Panc1 (cell line): ENCODE data around the gene TMEM126B. TPM values are rescaled to one million over a fixed set of nuclear protein-coding genes. Genes with fewer than 3 reads are reported as not detected.
A peak's percentile ranks its signal among the peaks of the same experiment; 100 is the strongest.

Source experiments
- ATAC-seq: fragments of 200-7000 bp; cut with Tn5 transposase; 2 replicates; pipeline ENCODE4 v1.9.1; 2020; ENCODE audit warnings: mild to moderate bottlenecking, moderate library complexity
- Bru-seq: library from RNA; stranded (reverse); fragments of 400-500 nt; gene quantifications from one replicate; lab custom pipeline; 2021; lab: Mats Ljungman, UMichigan
- BruChase-seq, 2 experiments: library from RNA; stranded (reverse); fragments of 400-500 nt; gene quantifications; one replicate each; lab custom pipeline; 2021; lab: Mats Ljungman, UMichigan
- BruUV-seq: library from RNA; stranded (reverse); fragments of 400-500 nt; replicated peaks from 2 replicates; lab custom pipeline; 2021; lab: Mats Ljungman, UMichigan
- CTCF ChIA-PET: fragments of 300-600 bp; sonication (Branson Sonifier 250); formaldehyde crosslinking; loops from one replicate; lab custom pipeline; 2022; ENCODE audit warnings: antibody characterized with exemption; lab: Charles Lee
- POLR2A ChIA-PET: fragments of 300-600 bp; sonication (Branson Sonifier 250); formaldehyde crosslinking; loops from one replicate; lab custom pipeline; 2022; ENCODE audit warnings: antibody characterized with exemption; lab: Charles Lee
- DNase-seq: peaks from one replicate; pipeline ENCODE4 v3.0.0-alpha.2; 2010; ENCODE audit warnings: low read depth, low spot score
- H3K27ac ChIP-seq: 2 replicates; pipeline ENCODE4 v1.5.1; 2011; ENCODE audit warnings: mild to moderate bottlenecking, low read length, inconsistent platforms
- H3K27me3 ChIP-seq: fragments of 200-500 bp; sonication (Bioruptor generic); 2 replicates; pipeline ENCODE4 v1.6.0; 2014; ENCODE audit warnings: low read length, inconsistent platforms; ENCODE audit not compliant: control insufficient read depth, insufficient read depth
- H3K36me3 ChIP-seq: fragments of 200-500 bp; sonication (Bioruptor generic); 2 replicates; pipeline ENCODE4 v1.5.1; 2014; ENCODE audit warnings: inconsistent platforms, mild to moderate bottlenecking, low read length, moderate library complexity; ENCODE audit not compliant: control insufficient read depth, insufficient read depth
- H3K4me1 ChIP-seq: 2 replicates; pipeline ENCODE4 v1.5.1; 2011; ENCODE audit warnings: inconsistent platforms, mild to moderate bottlenecking, low read length, moderate library complexity; ENCODE audit not compliant: control insufficient read depth, insufficient read depth
- H3K4me3 ChIP-seq, 2 experiments: 2 replicates each; pipeline ENCODE4 v1.5.1; 2011 to 2012; ENCODE audit warnings: low read depth in 2 of 2, low read length in 2 of 2, mild to moderate bottlenecking in 2 of 2, inconsistent platforms in 1 of 2, moderate library complexity in 1 of 2
- H3K9me3 ChIP-seq: fragments of 200-500 bp; sonication (Bioruptor generic); 2 replicates; pipeline ENCODE4 v1.5.1; 2014; ENCODE audit warnings: low read depth, mild to moderate bottlenecking, inconsistent platforms, low read length, moderate library complexity; ENCODE audit not compliant: control insufficient read depth, insufficient read depth
- POLR2AphosphoS5 ChIP-seq: IDR thresholded peaks from 2 replicates; pipeline ENCODE4 v1.6.1; 2012; ENCODE audit warnings: mild to moderate bottlenecking, low read depth, low read length, moderate library complexity
- SIN3A ChIP-seq: IDR thresholded peaks from 2 replicates; pipeline ENCODE4 v1.6.1; 2012; ENCODE audit warnings: low read depth, mild to moderate bottlenecking, low read length, moderate library complexity, borderline replicate concordance; ENCODE audit not compliant: insufficient read depth
- TCF7L2 ChIP-seq: IDR thresholded peaks from 2 replicates; pipeline ENCODE4 v1.6.1; 2011; ENCODE audit warnings: mild to moderate bottlenecking, low read depth, low read length, inconsistent platforms
- in situ Hi-C: cut with HindIII; loops from 2 replicates; pipeline ENCODE4 v1.10.0; 2016; ENCODE audit warnings: low sequenced_read_pairs, low pct_unique_long_range_greater_than_20kb
- intact Hi-C: fragments of 100-400 bp; cut with micrococcal nuclease; formaldehyde crosslinking; loops from one replicate; pipeline ENCODE4 v1.10.0; 2022; ENCODE audit not compliant: unreplicated experiment
- long read RNA-seq: library from polyadenylated mRNA; unstranded; transcript quantifications from one replicate; pipeline ENCODE4 v2.0.0, GENCODE V29; 2021; ENCODE audit not compliant: unreplicated experiment
- polyA plus RNA-seq: library from polyadenylated mRNA; unstranded; fragments of >200 nt; gene quantifications from one replicate; pipeline ENCODE4 v1.2.1, GENCODE V29; 2012; ENCODE audit warnings: missing spikeins; ENCODE audit not compliant: insufficient read length
- total RNA-seq: library from RNA; stranded (reverse); gene quantifications from one replicate; pipeline ENCODE4 v1.2.1, GENCODE V29; 2021; ENCODE audit not compliant: unreplicated experiment
- TF ChIP-seq, protein P1 (sequence below), 2 experiments: IDR thresholded peaks; 2 replicates each; pipeline ENCODE4 v1.6.1; 2011 to 2012; ENCODE audit warnings: low read depth in 2 of 2, control low read depth in 1 of 2, low read length in 1 of 2, mild to moderate bottlenecking in 1 of 2, moderate library complexity in 1 of 2; ENCODE audit not compliant: insufficient read depth in 1 of 2
- TF ChIP-seq, protein P2 (sequence below): fragments of 450-650 bp; IDR thresholded peaks from 2 replicates; pipeline ENCODE4 v1.5.1; 2017; ENCODE audit warnings: mild to moderate bottlenecking

Gene TMEM126B
- total RNA-seq: 106 TPM
- 52.7 TPM for polyA plus RNA-seq
- Bru-seq, nascent RNA: percentile 96 among the genes with signal in this experiment
- BruChase-seq, experiment 1, labeled RNA remaining after a 2-hour chase: percentile 95 among the genes with signal in this experiment
- BruChase-seq, experiment 2, labeled RNA remaining after a 6-hour chase: percentile 94 among the genes with signal in this experiment
- long read RNA-seq, transcript TMEM126B-202 (6 exons, 1,210 nt): minor isoform, 22 of 77 reads
- long read RNA-seq, transcript TMEM126B-201 (5 exons, 989 nt): major isoform, 31 of 77 reads
- long read RNA-seq, transcript TMEM126B-204 (4 exons, 1,388 nt): minor isoform, 6 of 77 reads
- long read RNA-seq, partial matches to known transcripts: 9 of 77 reads
- long read RNA-seq, other reads (novel, unspliced or antisense): 7 of 77 reads

DNA sequence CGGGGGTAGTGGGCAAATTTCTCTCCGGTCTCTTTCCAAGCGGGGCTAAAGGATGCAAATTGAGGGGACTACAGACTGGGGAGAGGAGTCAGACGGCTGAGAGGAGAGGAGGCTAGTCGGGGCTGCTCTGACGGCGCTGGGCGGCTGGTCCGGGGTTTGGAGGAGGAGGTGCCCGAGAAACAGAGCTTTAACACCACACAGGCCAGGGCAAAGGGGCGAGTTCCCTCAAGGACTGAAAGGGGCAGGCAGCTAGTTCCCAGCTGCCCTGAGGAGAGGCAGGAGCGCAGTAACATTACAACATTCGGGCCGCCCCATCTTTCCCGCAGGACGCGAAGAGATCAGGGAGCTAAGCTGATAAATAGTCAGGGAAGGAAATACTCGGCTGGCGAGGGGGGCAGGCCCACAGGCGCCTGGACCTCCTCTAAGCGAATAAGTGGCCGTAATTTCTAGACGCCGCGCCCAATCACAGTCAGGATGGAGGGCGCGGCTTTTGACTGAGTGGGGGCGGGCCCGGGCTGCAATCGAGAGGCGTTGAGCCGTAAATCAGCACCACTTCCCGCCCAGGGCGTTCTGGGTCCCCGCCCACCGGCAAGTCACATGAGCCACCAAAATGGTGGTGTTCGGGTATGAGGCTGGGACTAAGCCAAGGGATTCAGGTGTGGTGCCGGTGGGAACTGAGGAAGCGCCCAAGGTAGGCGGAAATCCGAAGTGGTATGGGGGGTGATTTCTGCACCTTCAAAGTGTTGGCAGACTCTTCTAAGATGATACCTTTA is at the start of gene TMEM126B:
TSS of gene TMEM126B (plus strand) at position 596 of the 773 bp plus-strand sequence. CDS start at position 611, 15 bp downstream.
- intact Hi-C loops (loop anchor here (5.0 kb wide), 2 partner anchors 34 to 49 kb away; no protein-coding TSS in a partner anchor), in situ Hi-C loops (no loop called here)
- no TSS peak for BruUV-seq
- Histone ChIP-seq H3K27ac (peak within 1 kb of the TSS; percentile 96), H3K36me3 (peaks cover 5% of the 10 kb centered on the region), H3K9me3 (no peaks in the 10 kb centered on the region), H3K27me3 (no peaks in the 10 kb centered on the region), H3K4me3 (peak within 1 kb of the TSS; percentile 88 to 98), H3K4me1 (peaks cover 34% of the 10 kb centered on the region)
- POLR2A ChIA-PET: interaction anchor here (1.1 kb wide), 1 partner anchor 20 kb away, joined by 3 read pairs; the partner anchor contains the start of gene TMEM126A
- CTCF ChIA-PET: interaction anchor here (0.6 kb wide), 1 partner anchor 37 kb away, joined by 3 read pairs; the partner anchor contains the start of gene CREBZF
- DNase-seq (peak; percentile 90), ATAC-seq (peak; percentile 99)
- peak; percentile 82 for TF ChIP-seq SIN3A
- TF ChIP-seq, protein P1, sequence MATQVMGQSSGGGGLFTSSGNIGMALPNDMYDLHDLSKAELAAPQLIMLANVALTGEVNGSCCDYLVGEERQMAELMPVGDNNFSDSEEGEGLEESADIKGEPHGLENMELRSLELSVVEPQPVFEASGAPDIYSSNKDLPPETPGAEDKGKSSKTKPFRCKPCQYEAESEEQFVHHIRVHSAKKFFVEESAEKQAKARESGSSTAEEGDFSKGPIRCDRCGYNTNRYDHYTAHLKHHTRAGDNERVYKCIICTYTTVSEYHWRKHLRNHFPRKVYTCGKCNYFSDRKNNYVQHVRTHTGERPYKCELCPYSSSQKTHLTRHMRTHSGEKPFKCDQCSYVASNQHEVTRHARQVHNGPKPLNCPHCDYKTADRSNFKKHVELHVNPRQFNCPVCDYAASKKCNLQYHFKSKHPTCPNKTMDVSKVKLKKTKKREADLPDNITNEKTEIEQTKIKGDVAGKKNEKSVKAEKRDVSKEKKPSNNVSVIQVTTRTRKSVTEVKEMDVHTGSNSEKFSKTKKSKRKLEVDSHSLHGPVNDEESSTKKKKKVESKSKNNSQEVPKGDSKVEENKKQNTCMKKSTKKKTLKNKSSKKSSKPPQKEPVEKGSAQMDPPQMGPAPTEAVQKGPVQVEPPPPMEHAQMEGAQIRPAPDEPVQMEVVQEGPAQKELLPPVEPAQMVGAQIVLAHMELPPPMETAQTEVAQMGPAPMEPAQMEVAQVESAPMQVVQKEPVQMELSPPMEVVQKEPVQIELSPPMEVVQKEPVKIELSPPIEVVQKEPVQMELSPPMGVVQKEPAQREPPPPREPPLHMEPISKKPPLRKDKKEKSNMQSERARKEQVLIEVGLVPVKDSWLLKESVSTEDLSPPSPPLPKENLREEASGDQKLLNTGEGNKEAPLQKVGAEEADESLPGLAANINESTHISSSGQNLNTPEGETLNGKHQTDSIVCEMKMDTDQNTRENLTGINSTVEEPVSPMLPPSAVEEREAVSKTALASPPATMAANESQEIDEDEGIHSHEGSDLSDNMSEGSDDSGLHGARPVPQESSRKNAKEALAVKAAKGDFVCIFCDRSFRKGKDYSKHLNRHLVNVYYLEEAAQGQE (IDR thresholded peaks at IDR 0.05; ENCODE audit: insufficient read depth in 1 of 2, low read depth in 2 of 2, low read length in 1 of 2): no peak
- TF ChIP-seq, protein P2, sequence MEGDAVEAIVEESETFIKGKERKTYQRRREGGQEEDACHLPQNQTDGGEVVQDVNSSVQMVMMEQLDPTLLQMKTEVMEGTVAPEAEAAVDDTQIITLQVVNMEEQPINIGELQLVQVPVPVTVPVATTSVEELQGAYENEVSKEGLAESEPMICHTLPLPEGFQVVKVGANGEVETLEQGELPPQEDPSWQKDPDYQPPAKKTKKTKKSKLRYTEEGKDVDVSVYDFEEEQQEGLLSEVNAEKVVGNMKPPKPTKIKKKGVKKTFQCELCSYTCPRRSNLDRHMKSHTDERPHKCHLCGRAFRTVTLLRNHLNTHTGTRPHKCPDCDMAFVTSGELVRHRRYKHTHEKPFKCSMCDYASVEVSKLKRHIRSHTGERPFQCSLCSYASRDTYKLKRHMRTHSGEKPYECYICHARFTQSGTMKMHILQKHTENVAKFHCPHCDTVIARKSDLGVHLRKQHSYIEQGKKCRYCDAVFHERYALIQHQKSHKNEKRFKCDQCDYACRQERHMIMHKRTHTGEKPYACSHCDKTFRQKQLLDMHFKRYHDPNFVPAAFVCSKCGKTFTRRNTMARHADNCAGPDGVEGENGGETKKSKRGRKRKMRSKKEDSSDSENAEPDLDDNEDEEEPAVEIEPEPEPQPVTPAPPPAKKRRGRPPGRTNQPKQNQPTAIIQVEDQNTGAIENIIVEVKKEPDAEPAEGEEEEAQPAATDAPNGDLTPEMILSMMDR: no peak
- peak; percentile 31; the same call in 1 of the 2 replicates for TF ChIP-seq TCF7L2
- peak; percentile 94 for TF ChIP-seq POLR2AphosphoS5

DNA sequence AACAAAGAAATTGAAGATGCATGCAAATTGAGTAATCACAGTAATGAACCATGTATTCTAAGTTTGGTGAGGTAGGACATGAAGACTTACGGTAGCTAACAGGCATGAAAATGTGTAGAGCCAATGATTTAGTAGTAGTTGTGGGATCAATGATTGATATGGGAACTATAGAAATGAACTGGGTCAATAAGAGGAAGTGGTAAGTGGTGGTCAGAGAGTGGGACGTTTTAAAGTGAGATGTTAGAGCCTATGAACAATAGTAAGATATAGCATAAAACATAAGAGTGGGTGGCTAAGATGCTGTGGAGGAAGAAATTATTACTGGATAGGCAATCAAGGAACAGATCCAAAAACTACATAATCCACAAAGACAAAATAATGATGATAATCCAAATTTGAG is 46.3 kb upstream of the TMEM126B start:
- Histone ChIP-seq H3K4me3 (no peak overlapping the region), H3K36me3 (no peaks in the 10 kb centered on the region), H3K27ac (no peak overlapping the region), H3K9me3 (no peaks in the 10 kb centered on the region), H3K4me1 (no peaks in the 10 kb centered on the region), H3K27me3 (no peaks in the 10 kb centered on the region)
- CTCF ChIA-PET: no interaction called here
- POLR2A ChIA-PET: no interaction called here
- intact Hi-C loops: no loop called here
- no peak for ATAC-seq
- BruUV-seq: no TSS peak
- TF ChIP-seq, protein P1 (IDR thresholded peaks at IDR 0.05; ENCODE audit: insufficient read depth in 1 of 2, low read depth in 2 of 2, low read length in 1 of 2): no peak
- TF ChIP-seq SIN3A (no peak), POLR2AphosphoS5 (no peak), TCF7L2 (no peak)
- TF ChIP-seq, protein P2: no peak
- no peak for DNase-seq
- in situ Hi-C loops: no loop called here
